Measurements from ENCODE around the gene ACACA. TPM values are rescaled to one million over a fixed set of nuclear protein-coding genes. Genes with fewer than 3 reads are reported as not detected.

The ACACA gene
- total RNA-seq, 1 experiment from 2014 or later = 33.0 TPM

DNA sequence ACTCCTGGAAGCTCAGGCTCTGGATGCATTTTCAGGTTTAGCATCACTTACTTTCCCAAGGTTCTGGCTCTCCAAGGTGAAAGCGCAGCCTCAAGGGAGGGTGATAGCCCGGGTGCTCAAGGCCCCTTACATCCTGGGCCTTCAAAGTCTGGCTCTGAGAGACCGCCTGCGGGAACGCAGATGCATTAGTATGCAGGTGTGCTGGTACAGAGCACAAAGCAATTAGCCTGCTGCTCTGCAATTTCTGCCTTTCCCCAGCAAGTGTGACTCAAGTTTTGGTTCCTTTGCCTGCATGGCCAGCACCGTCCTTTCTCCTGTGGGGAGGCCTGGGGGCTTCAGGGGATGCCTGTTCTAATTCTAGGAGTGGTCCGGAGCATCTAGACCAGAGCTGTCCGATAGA, 341.7 kb downstream of the ACACA start:
- Histone ChIP-seq H3K4me3 (ENCODE audit: low read length) (no peak overlapping the region), H3K27me3 (ENCODE audit: low read length) (no peaks in the 10 kb centered on the region)
- ATAC-seq = no peak

DNA sequence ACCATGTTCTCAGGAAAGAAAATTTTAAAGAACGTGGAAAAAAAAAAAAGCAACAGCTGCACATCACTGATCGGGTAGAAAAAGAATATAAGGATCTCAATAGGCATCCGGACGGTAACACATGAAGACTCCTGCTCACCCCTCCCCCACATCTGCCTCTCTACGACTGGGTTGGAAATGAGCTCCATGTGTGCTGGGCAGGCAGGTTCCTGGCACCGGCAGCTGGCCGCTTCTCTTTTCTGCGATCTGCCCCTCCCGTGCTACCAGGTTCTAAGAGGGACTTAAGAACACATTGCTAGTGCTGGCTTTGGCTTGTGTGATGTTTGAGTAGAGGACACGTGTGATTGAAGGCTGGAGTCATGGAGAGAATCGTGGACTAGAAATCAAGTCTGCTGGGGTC, 342.4 kb downstream of the ACACA start:
- DNase-seq = no peak
- no peaks in the 10 kb centered on the region for H4K20me1 ChIP-seq (ENCODE audit: low read length)
- H3K4me2 ChIP-seq (ENCODE audit: low read length) = no peak overlapping the region
- H3K27me3 ChIP-seq (ENCODE audit: low read length) = no peaks in the 10 kb centered on the region
- peaks cover 11% of the 10 kb centered on the region; the same call in 1 of the 2 replicates for H3K4me1 ChIP-seq (ENCODE audit: insufficient read depth, low read length)
- TF ChIP-seq EZH2 (IDR thresholded peaks at IDR 0.05; ENCODE audit: low read length, unreplicated experiment) = no peak
- TF ChIP-seq EZH2phosphoT487 (IDR thresholded peaks at IDR 0.05; ENCODE audit: borderline replicate concordance, low read length) = no peak
- TF ChIP-seq, protein P1, sequence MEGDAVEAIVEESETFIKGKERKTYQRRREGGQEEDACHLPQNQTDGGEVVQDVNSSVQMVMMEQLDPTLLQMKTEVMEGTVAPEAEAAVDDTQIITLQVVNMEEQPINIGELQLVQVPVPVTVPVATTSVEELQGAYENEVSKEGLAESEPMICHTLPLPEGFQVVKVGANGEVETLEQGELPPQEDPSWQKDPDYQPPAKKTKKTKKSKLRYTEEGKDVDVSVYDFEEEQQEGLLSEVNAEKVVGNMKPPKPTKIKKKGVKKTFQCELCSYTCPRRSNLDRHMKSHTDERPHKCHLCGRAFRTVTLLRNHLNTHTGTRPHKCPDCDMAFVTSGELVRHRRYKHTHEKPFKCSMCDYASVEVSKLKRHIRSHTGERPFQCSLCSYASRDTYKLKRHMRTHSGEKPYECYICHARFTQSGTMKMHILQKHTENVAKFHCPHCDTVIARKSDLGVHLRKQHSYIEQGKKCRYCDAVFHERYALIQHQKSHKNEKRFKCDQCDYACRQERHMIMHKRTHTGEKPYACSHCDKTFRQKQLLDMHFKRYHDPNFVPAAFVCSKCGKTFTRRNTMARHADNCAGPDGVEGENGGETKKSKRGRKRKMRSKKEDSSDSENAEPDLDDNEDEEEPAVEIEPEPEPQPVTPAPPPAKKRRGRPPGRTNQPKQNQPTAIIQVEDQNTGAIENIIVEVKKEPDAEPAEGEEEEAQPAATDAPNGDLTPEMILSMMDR (conservative IDR thresholded peaks at IDR 0.05; ENCODE audit: low read depth, low read length) = no peak
- H3K36me3 ChIP-seq (ENCODE audit: low read depth, low read length) = no peaks in the 10 kb centered on the region
- no peaks in the 10 kb centered on the region for H3K9me3 ChIP-seq (ENCODE audit: low read length)
- ATAC-seq = no peak
- no peaks in the 10 kb centered on the region for H3K79me2 ChIP-seq (ENCODE audit: low read length)
- BruUV-seq (replicated peaks) = no TSS peak
- intact Hi-C loops (cut with micrococcal nuclease) = no loop called here
- ChIA-PET POLR2A (ENCODE audit: unreplicated experiment) (no interaction called here), CTCF (no interaction called here)
- no peaks in the 10 kb centered on the region for H3F3A ChIP-seq (ENCODE audit: low read length, unreplicated experiment)
- H3K9me2 ChIP-seq (replicated peaks; ENCODE audit: low read length) = no peaks in the 10 kb centered on the region
- H3K4me3 ChIP-seq (ENCODE audit: low read length) = no peak overlapping the region
- H2AFZ ChIP-seq (ENCODE audit: low read length) = no peak overlapping the region
- H3K9ac ChIP-seq (ENCODE audit: low read length) = no peak overlapping the region
- H3K27ac ChIP-seq (ENCODE audit: low read length) = no peak overlapping the region

More for the DNA sequence above, 341.7 kb downstream of the ACACA start:
- Histone ChIP-seq H3K4me1 (ENCODE audit: insufficient read depth, low read length) (peaks cover 11% of the 10 kb centered on the region; the same call in 1 of the 2 replicates), H3K9me3 (ENCODE audit: low read length) (no peaks in the 10 kb centered on the region), H3K79me2 (ENCODE audit: low read length) (no peaks in the 10 kb centered on the region), H4K20me1 (ENCODE audit: low read length) (no peaks in the 10 kb centered on the region), H3K4me2 (ENCODE audit: low read length) (no peak overlapping the region), H2AFZ (ENCODE audit: low read length) (no peak overlapping the region), H3K9me2 (replicated peaks; ENCODE audit: low read length) (no peaks in the 10 kb centered on the region), H3F3A (ENCODE audit: low read length, unreplicated experiment) (no peaks in the 10 kb centered on the region), H3K9ac (ENCODE audit: low read length) (no peak overlapping the region), H3K36me3 (ENCODE audit: low read depth, low read length) (no peaks in the 10 kb centered on the region), H3K27ac (ENCODE audit: low read length) (no peak overlapping the region)
- no peak for DNase-seq
- CTCF ChIA-PET = no interaction called here
- BruUV-seq (replicated peaks) = no TSS peak
- intact Hi-C loops (cut with micrococcal nuclease) = no loop called here
- TF ChIP-seq, protein P1 (conservative IDR thresholded peaks at IDR 0.05; ENCODE audit: low read depth, low read length) = no peak
- TF ChIP-seq EZH2 (IDR thresholded peaks at IDR 0.05; ENCODE audit: low read length, unreplicated experiment) (no peak), EZH2phosphoT487 (IDR thresholded peaks at IDR 0.05; ENCODE audit: borderline replicate concordance, low read length) (no peak)
- POLR2A ChIA-PET (ENCODE audit: unreplicated experiment) = no interaction called here

DNA sequence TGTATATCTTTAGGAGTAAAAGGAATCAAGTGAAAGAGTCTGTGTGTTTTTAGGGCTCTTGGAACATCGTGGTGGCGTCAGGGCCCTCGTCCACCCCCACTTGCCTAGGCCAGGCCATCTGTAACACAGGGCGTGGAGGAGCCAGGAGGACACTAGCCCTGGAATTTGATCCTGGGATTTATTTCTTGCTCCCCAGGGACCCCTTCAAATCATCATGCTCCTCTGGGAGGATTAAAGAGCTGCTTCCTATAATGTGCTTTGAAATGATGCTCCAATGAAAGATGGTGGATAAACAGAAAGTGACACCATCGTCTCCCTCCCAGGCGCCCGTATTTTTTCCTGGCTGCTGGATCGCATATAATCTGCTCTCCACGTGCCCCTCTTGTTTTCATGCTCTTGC, 344.6 kb downstream of the ACACA start:
- Histone ChIP-seq H4K20me1 (ENCODE audit: low read length) (no peaks in the 10 kb centered on the region), H3K4me3 (ENCODE audit: low read length) (no peak overlapping the region), H3K9me3 (ENCODE audit: low read length) (no peaks in the 10 kb centered on the region), H3F3A (ENCODE audit: low read length, unreplicated experiment) (no peaks in the 10 kb centered on the region), H3K79me2 (ENCODE audit: low read length) (no peaks in the 10 kb centered on the region), H3K9me2 (replicated peaks; ENCODE audit: low read length) (no peaks in the 10 kb centered on the region), H2AFZ (ENCODE audit: low read length) (no peak overlapping the region), H3K36me3 (ENCODE audit: low read depth, low read length) (no peaks in the 10 kb centered on the region), H3K27ac (ENCODE audit: low read length) (no peak overlapping the region), H3K9ac (ENCODE audit: low read length) (no peak overlapping the region), H3K4me1 (ENCODE audit: insufficient read depth, low read length) (no peaks in the 10 kb centered on the region), H3K4me2 (ENCODE audit: low read length) (no peak overlapping the region), H3K27me3 (ENCODE audit: low read length) (no peaks in the 10 kb centered on the region)
- intact Hi-C loops (cut with micrococcal nuclease) = no loop called here
- CTCF ChIA-PET = no interaction called here
- BruUV-seq (replicated peaks) = no TSS peak
- DNase-seq (no peak), ATAC-seq (no peak)
- POLR2A ChIA-PET (ENCODE audit: unreplicated experiment) = no interaction called here
- TF ChIP-seq EZH2phosphoT487 (IDR thresholded peaks at IDR 0.05; ENCODE audit: borderline replicate concordance, low read length) (no peak), EZH2 (IDR thresholded peaks at IDR 0.05; ENCODE audit: low read length, unreplicated experiment) (no peak)
